Upper lobe of left lung (tissue), 6 donors: ENCODE measurements around the gene NPL. TPM values are rescaled to one million over a fixed set of nuclear protein-coding genes. Genes with fewer than 3 reads are reported as not detected.

Source experiments
- ATAC-seq, 2 donors: fragments of 200-7000 bp; cut with Tn5 transposase; one replicate each; pipeline ENCODE4 v1.9.1; 2022; ENCODE audit warnings: mild to moderate bottlenecking in 2 of 2, moderate library complexity in 2 of 2; ENCODE audit not compliant: low FRiP score in 2 of 2
- DNase-seq, 2 donors: peaks; one replicate each; pipeline ENCODE4 v3.0.0-alpha.2; 2019 to 2020
- H3K27ac ChIP-seq, 4 donors: fragments of 200-600 bp; sonication (generic); one replicate each; pipeline ENCODE4 v1.5.1; 2016 to 2019
- H3K27me3 ChIP-seq, 4 donors: fragments of 200-600 bp; sonication (generic); one replicate each; pipeline ENCODE4 v1.5.1; 2017 to 2019
- H3K36me3 ChIP-seq, 4 donors: fragments of 200-600 bp; sonication (generic); one replicate each; pipeline ENCODE4 v1.5.1; 2016 to 2019
- H3K4me1 ChIP-seq, 4 donors: fragments of 200-600 bp; sonication (generic); one replicate each; pipeline ENCODE4 v1.5.1; 2018 to 2019
- H3K4me3 ChIP-seq, 4 donors: fragments of 200-600 bp; sonication (generic); one replicate each; pipeline ENCODE4 v1.5.1; 2017 to 2019; ENCODE audit warnings: mild to moderate bottlenecking in 2 of 4, moderate library complexity in 1 of 4
- H3K9me3 ChIP-seq, 4 donors: fragments of 200-600 bp; sonication (generic); one replicate each; pipeline ENCODE4 v1.5.1; 2018 to 2019
- CTCF ChIP-seq, 6 experiments: fragments of 450-650 bp in 4 of 6; fragments of 200-600 bp in 2 of 6; sonication (generic) in 2 of 6; IDR thresholded peaks; one replicate each; pipeline ENCODE4 v1.5.1; 2016 to 2019; ENCODE audit warnings: antibody characterized with exemption in 6 of 6
- EP300 ChIP-seq, 4 donors: sonication (generic); formaldehyde crosslinking; IDR thresholded peaks; one replicate each; pipeline ENCODE4 v1.5.1; 2017; ENCODE audit warnings: antibody characterized with exemption in 4 of 4, control low read depth in 2 of 4
- POLR2A ChIP-seq, 4 donors: fragments of 450-650 bp; IDR thresholded peaks; one replicate each; pipeline ENCODE4 v1.5.1; 2016 to 2017; ENCODE audit warnings: antibody characterized with exemption in 4 of 4, mild to moderate bottlenecking in 2 of 4
- POLR2AphosphoS5 ChIP-seq, 2 donors: sonication (generic); formaldehyde crosslinking; IDR thresholded peaks; one replicate each; pipeline ENCODE4 v1.5.1; 2017; ENCODE audit warnings: antibody characterized with exemption in 2 of 2
- WGBS, 2 donors: methylation state at CpG; one replicate each; pipeline ENCODE4 v1.1.5; 2017 to 2018; 5-methylcytosine and 5-hydroxymethylcytosine counted together
- total RNA-seq, 6 donors: library from RNA; depleted of rRNA in 4 of 6; stranded (reverse); fragments of >200 nt in 4 of 6; gene quantifications; one replicate each; pipeline versions ENCODE4 v1.1.0 to v1.2.1, GENCODE V29; 2016 to 2021
- donor health status: DM: no; HTN: no; CAD: no; lungs with moderate emphysema.
- donor health status: DM: no; HTN: yes; CAD: no; lungs with severe emphysema.

The NPL gene
- total RNA-seq, 6 donors from 2014 or later: 16.6 to 99.5 (median 33.2) TPM

- no peak for TF ChIP-seq POLR2A (IDR thresholded peaks at IDR 0.05)
- ATAC-seq (no peak), DNase-seq (no peak)
- no peak overlapping the region for H3K4me3 ChIP-seq
- H3K36me3 ChIP-seq: peaks cover 51 to 100% (median 91%) of the 10 kb centered on the region in 4 donors
- H3K4me1 ChIP-seq: no peaks in the 10 kb centered on the region
- H3K27ac ChIP-seq: no peak overlapping the region
- H3K9me3 ChIP-seq: no peaks in the 10 kb centered on the region
- 95 to 97% methylated on average over 1 of the region's 1 CpG for WGBS, 2 donors
- H3K27me3 ChIP-seq: no peaks in the 10 kb centered on the region
These were observed 73.3 kb downstream of the NPL start for GRCh38 chr1:182862827-182863226.

- no peak overlapping the region for H3K4me3 ChIP-seq
- DNase-seq: no peak
- no peaks in the 10 kb centered on the region for H3K9me3 ChIP-seq
- no peak overlapping the region for H3K27ac ChIP-seq
- 94% methylated on average over 4 to 5 of the region's 5 CpGs for WGBS, 2 donors
- H3K36me3 ChIP-seq: peaks cover 49 to 100% (median 89%) of the 10 kb centered on the region in 4 donors
- H3K4me1 ChIP-seq: no peaks in the 10 kb centered on the region
- no peak for ATAC-seq
- no peaks in the 10 kb centered on the region for H3K27me3 ChIP-seq
- no peak for TF ChIP-seq POLR2A (IDR thresholded peaks at IDR 0.05)
- no peak for TF ChIP-seq EP300 (IDR thresholded peaks at IDR 0.05)
- TF ChIP-seq CTCF (IDR thresholded peaks at IDR 0.05): no peak
- TF ChIP-seq POLR2AphosphoS5 (IDR thresholded peaks at IDR 0.05): no peak
These were observed 74.4 kb downstream of the NPL start for GRCh38 chr1:182863940-182864339.

GRCh38 chr1:182867861-182868260 is 78.3 kb downstream of the NPL start:
- Histone ChIP-seq H3K27me3 (no peaks in the 10 kb centered on the region), H3K36me3 (peaks cover 32 to 100% (median 85%) of the 10 kb centered on the region in 4 donors), H3K27ac (no peak overlapping the region), H3K4me1 (no peaks in the 10 kb centered on the region), H3K4me3 (no peak overlapping the region), H3K9me3 (no peaks in the 10 kb centered on the region)
- TF ChIP-seq EP300 (IDR thresholded peaks at IDR 0.05) (no peak), POLR2A (IDR thresholded peaks at IDR 0.05) (no peak), CTCF (IDR thresholded peaks at IDR 0.05) (no peak), POLR2AphosphoS5 (IDR thresholded peaks at IDR 0.05) (no peak)
- no peak for DNase-seq
- ATAC-seq: no peak

- Histone ChIP-seq H3K9me3 (no peaks in the 10 kb centered on the region), H3K4me1 (no peaks in the 10 kb centered on the region), H3K4me3 (no peak overlapping the region), H3K27ac (no peak overlapping the region), H3K36me3 (peaks cover 44 to 100% (median 85%) of the 10 kb centered on the region in 4 donors), H3K27me3 (no peaks in the 10 kb centered on the region)
- ATAC-seq (peak in 1 of 2 donors; percentile 12), DNase-seq (no peak)
- 95 to 98% methylated on average over 12 of the region's 12 CpGs for WGBS, 2 donors
- no peak for TF ChIP-seq POLR2AphosphoS5 (IDR thresholded peaks at IDR 0.05)
- TF ChIP-seq CTCF (IDR thresholded peaks at IDR 0.05): no peak
- no peak for TF ChIP-seq EP300 (IDR thresholded peaks at IDR 0.05)
- TF ChIP-seq POLR2A (IDR thresholded peaks at IDR 0.05): no peak
These were observed 79.7 kb downstream of the NPL start for GRCh38 chr1:182869241-182869666.

- H3K4me3 ChIP-seq: no peak overlapping the region
- no peak overlapping the region for H3K27ac ChIP-seq
- no peak for DNase-seq
- no peak for TF ChIP-seq POLR2A (IDR thresholded peaks at IDR 0.05)
- no peak for TF ChIP-seq EP300 (IDR thresholded peaks at IDR 0.05)
- TF ChIP-seq POLR2AphosphoS5 (IDR thresholded peaks at IDR 0.05): no peak
- no peak for TF ChIP-seq CTCF (IDR thresholded peaks at IDR 0.05)
- 98 to 100% methylated on average over 3 of the region's 3 CpGs for WGBS, 2 donors
- no peaks in the 10 kb centered on the region for H3K9me3 ChIP-seq
- H3K27me3 ChIP-seq: no peaks in the 10 kb centered on the region
- no peak for ATAC-seq
- H3K36me3 ChIP-seq: peaks cover 66 to 100% (median 87%) of the 10 kb centered on the region in 4 donors
- no peaks in the 10 kb centered on the region for H3K4me1 ChIP-seq
These were observed 83.3 kb downstream of the NPL start for GRCh38 chr1:182872881-182873280.
